Measurements from ENCODE around the gene PPP2R5C. TPM values are rescaled to one million over a fixed set of nuclear protein-coding genes. Genes with fewer than 3 reads are reported as not detected.

Gene PPP2R5C
- total and polyA plus RNA-seq, 2 of the 8 experiments (the other 6 are each of a cell fraction or from before 2014, with no cell fraction given) = 49.6 to 95.9 TPM

DNA sequence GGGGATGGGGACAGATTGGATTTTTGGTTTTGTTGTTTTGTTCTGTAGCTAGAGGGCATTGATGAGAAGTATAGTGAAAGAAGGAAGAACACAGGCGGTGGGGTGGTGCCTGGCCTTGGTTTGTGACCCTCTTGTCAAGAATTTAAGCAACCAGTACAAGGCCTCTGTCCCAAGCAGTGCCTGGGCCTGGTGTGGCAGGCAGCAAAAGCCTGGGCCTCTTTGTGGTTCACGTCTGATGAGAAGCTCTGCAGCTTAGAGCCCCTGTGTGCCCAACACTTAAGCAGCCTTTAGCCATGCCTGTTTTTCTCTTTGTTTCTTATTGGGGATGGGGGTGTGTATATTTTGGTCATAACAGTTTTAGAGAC, 98.0 kb downstream of the PPP2R5C start:
- no peak overlapping the region for H2BK5ac ChIP-seq (ENCODE audit: low read depth, low read length)
- H3K9me3 ChIP-seq (ENCODE audit: insufficient read depth in 2 of 2, low read depth in 1 of 2, low read length in 1 of 2) = no peaks in the 10 kb centered on the region
- 82% methylated on average over 2 of the region's 2 CpGs; no CpG with 5 or more reads in 1 of the 2 experiments for WGBS, 2 experiments (ENCODE audit: extremely low coverage in 1 of 2, insufficient coverage in 1 of 2, insufficient read length in 1 of 2, insufficient replicate concordance in 2 of 2, low coverage in 1 of 2, low lambda C conversion rate in 2 of 2, missing lambda C conversion rate in 1 of 2)
- no peak overlapping the region for H2BK120ac ChIP-seq (replicated peaks; ENCODE audit: low read depth, low read length)
- no peak overlapping the region for H3K4ac ChIP-seq (replicated peaks; ENCODE audit: insufficient read length, low read depth, low read length)
- H4K91ac ChIP-seq (replicated peaks; ENCODE audit: insufficient read length, low read length) = no peak overlapping the region
- H3K18ac ChIP-seq (ENCODE audit: extremely low read depth, low read length) = no peak overlapping the region
- no peaks in the 10 kb centered on the region; the same call in 1 of the 2 replicates for H3K79me1 ChIP-seq (ENCODE audit: low read depth, low read length)
- H3K4me1 ChIP-seq (replicated peaks in 1 of 4; ENCODE audit: control insufficient read depth in 3 of 4, insufficient read depth in 4 of 4, low read length in 3 of 4) = no peaks in the 10 kb centered on the region
- H3K79me2 ChIP-seq (ENCODE audit: control insufficient read depth in 1 of 2, insufficient read depth in 2 of 2, low read length in 2 of 2) = peaks cover 0 to 6% of the 10 kb centered on the region in 2 experiments; a peak in 1 of 4 replicates
- no peak overlapping the region for H4K8ac ChIP-seq (ENCODE audit: extremely low read depth, insufficient read depth, low read length)
- H4K5ac ChIP-seq (ENCODE audit: insufficient read length, low read depth, low read length) = no peak overlapping the region
- FAIRE-seq (no peak), DNase-seq (ENCODE audit: low read depth in 1 of 2, low spot score in 2 of 2) (no peak)
- POLR2A ChIA-PET (ENCODE audit: partially characterized antibody) = interaction anchor here (0.6 kb wide), 1 partner anchor 696 kb away, joined by 3 read pairs; no protein-coding TSS in a partner anchor
- TF ChIP-seq TAF1 (IDR thresholded peaks at IDR 0.05; ENCODE audit: low read depth, low read length) (no peak), CREB1 (IDR thresholded peaks at IDR 0.05) (no peak), CTCF (IDR thresholded peaks at IDR 0.05; ENCODE audit: control extremely low read depth in 1 of 3, insufficient read depth in 1 of 3, low read depth in 1 of 3, low read length in 3 of 3) (no peak), SAP30 (IDR thresholded peaks at IDR 0.05; ENCODE audit: insufficient read depth, insufficient replicate concordance, low read length) (no peak), CBX8 (IDR thresholded peaks at IDR 0.05; ENCODE audit: borderline replicate concordance, low read depth, low read length) (no peak), EZH2 (IDR thresholded peaks at IDR 0.05; ENCODE audit: low read depth, low read length, severe bottlenecking) (no peak), JUND (IDR thresholded peaks at IDR 0.05; ENCODE audit: low read length) (no peak), RBBP5 (IDR thresholded peaks at IDR 0.05; ENCODE audit: borderline replicate concordance, low read depth, low read length) (no peak), NANOG (IDR thresholded peaks at IDR 0.05; ENCODE audit: insufficient read depth, low read depth, low read length, poor library complexity, severe bottlenecking) (no peak), BRCA1 (IDR thresholded peaks at IDR 0.05; ENCODE audit: low read depth, low read length) (no peak), MAFK (IDR thresholded peaks at IDR 0.05; ENCODE audit: low read depth, low read length) (no peak), BCL11A (IDR thresholded peaks at IDR 0.05; ENCODE audit: low read depth in 2 of 2, low read length in 2 of 2) (no peak)
- no peak overlapping the region for H2BK20ac ChIP-seq (ENCODE audit: low read length)
- H3K27ac ChIP-seq (ENCODE audit: low read depth, low read length) = no peak overlapping the region
- H3K9ac ChIP-seq (replicated peaks in 1 of 4; ENCODE audit: extremely low read depth in 1 of 4, low read depth in 3 of 4, low read length in 3 of 4) = no peak overlapping the region
- no peak overlapping the region for H3K4me3 ChIP-seq (ENCODE audit: extremely low read depth in 1 of 4, insufficient read depth in 2 of 4, low read depth in 3 of 4, low read length in 4 of 4)
- no peak overlapping the region for H2BK12ac ChIP-seq (ENCODE audit: low read depth, low read length)
- no peak overlapping the region for H3K56ac ChIP-seq (replicated peaks; ENCODE audit: insufficient read length, low read depth, low read length)
- no peaks in the 10 kb centered on the region for H3K27me3 ChIP-seq (replicated peaks in 1 of 4; ENCODE audit: control insufficient read depth in 3 of 4, extremely low read depth in 1 of 4, insufficient read depth in 3 of 4, low read length in 3 of 4)
- H3K23me2 ChIP-seq (ENCODE audit: low read depth, low read length) = no peaks in the 10 kb centered on the region
- H3K36me3 ChIP-seq (ENCODE audit: control insufficient read depth in 2 of 4, insufficient read depth in 4 of 4, low read length in 3 of 4) = peaks cover 0 to 9% (median 1%) of the 10 kb centered on the region in 4 experiments; a peak in 4 of 8 replicates
- CTCF ChIA-PET (ENCODE audit: partially characterized antibody) = interaction anchor here (1.6 kb wide), 1 partner anchor 10 kb away, joined by 3 read pairs; no protein-coding TSS in a partner anchor
- H4K20me1 ChIP-seq (replicated peaks in 1 of 2; ENCODE audit: control insufficient read depth in 1 of 2, insufficient read depth in 2 of 2, low read length in 2 of 2) = peaks cover 0 to 7% of the 10 kb centered on the region in 2 experiments
- no peak overlapping the region for H3K14ac ChIP-seq (ENCODE audit: insufficient read length)
- H2AFZ ChIP-seq (ENCODE audit: low read length) = no peak overlapping the region
- no peak overlapping the region for H3K4me2 ChIP-seq (ENCODE audit: insufficient read depth in 1 of 2, low read depth in 2 of 2, low read length in 2 of 2)
- H2AK5ac ChIP-seq (ENCODE audit: low read depth, low read length) = no peak overlapping the region
- H2BK15ac ChIP-seq (ENCODE audit: low read length) = no peak overlapping the region
- no peak overlapping the region for H3K23ac ChIP-seq (ENCODE audit: insufficient read length)
